ENCODE data around the gene C19orf33.

Gene C19orf33

GRCh38 chr19:38280030-38280921 lies 23.8 kb upstream of the C19orf33 start:
- Histone ChIP-seq H3K27me3 (ENCODE audit: insufficient read depth, poor library complexity, severe bottlenecking) (peaks cover 10% of the 10 kb centered on the region), H3K4me3 (replicated peaks; ENCODE audit: insufficient read depth, low read length) (no peak overlapping the region), H3K27ac (replicated peaks) (no peak overlapping the region)
- no peak for DNase-seq (ENCODE audit: low read depth in 1 of 2, low spot score in 1 of 2)
- TF ChIP-seq CTCF (IDR thresholded peaks at IDR 0.05; ENCODE audit: insufficient read depth, low read length): no peak
- no peak for TF ChIP-seq POLR2AphosphoS5 (IDR thresholded peaks at IDR 0.05; ENCODE audit: low read depth)
- no peak for TF ChIP-seq SPI1 (IDR thresholded peaks at IDR 0.05; ENCODE audit: borderline replicate concordance, low read depth)
- no peak for TF ChIP-seq GABPA (IDR thresholded peaks at IDR 0.05; ENCODE audit: low read depth)
- no peak for TF ChIP-seq REST (IDR thresholded peaks at IDR 0.05; ENCODE audit: insufficient replicate concordance, low read depth)

- TF ChIP-seq SPI1 (IDR thresholded peaks at IDR 0.05; ENCODE audit: borderline replicate concordance, low read depth) (no peak), GABPA (IDR thresholded peaks at IDR 0.05; ENCODE audit: low read depth) (no peak), REST (IDR thresholded peaks at IDR 0.05; ENCODE audit: insufficient replicate concordance, low read depth) (no peak), CTCF (IDR thresholded peaks at IDR 0.05; ENCODE audit: insufficient read depth, low read length) (no peak), POLR2AphosphoS5 (IDR thresholded peaks at IDR 0.05; ENCODE audit: low read depth) (no peak)
- DNase-seq (ENCODE audit: low read depth in 1 of 2, low spot score in 1 of 2): no peak
- Histone ChIP-seq H3K4me3 (replicated peaks; ENCODE audit: insufficient read depth, low read length) (no peak overlapping the region), H3K27me3 (ENCODE audit: insufficient read depth, poor library complexity, severe bottlenecking) (peaks cover 16% of the 10 kb centered on the region), H3K27ac (replicated peaks) (no peak overlapping the region)
Observed at GRCh38 chr19:38281811-38282566, 22.1 kb upstream of the C19orf33 start.

- Histone ChIP-seq H3K27me3 (ENCODE audit: insufficient read depth, poor library complexity, severe bottlenecking) (peaks cover 16% of the 10 kb centered on the region), H3K4me3 (replicated peaks; ENCODE audit: insufficient read depth, low read length) (no peak overlapping the region), H3K27ac (replicated peaks) (no peak overlapping the region)
- DNase-seq (ENCODE audit: low read depth in 1 of 2, low spot score in 1 of 2): no peak
- TF ChIP-seq CTCF (IDR thresholded peaks at IDR 0.05; ENCODE audit: insufficient read depth, low read length) (no peak), SPI1 (IDR thresholded peaks at IDR 0.05; ENCODE audit: borderline replicate concordance, low read depth) (no peak), REST (IDR thresholded peaks at IDR 0.05; ENCODE audit: insufficient replicate concordance, low read depth) (no peak), GABPA (IDR thresholded peaks at IDR 0.05; ENCODE audit: low read depth) (no peak), POLR2AphosphoS5 (IDR thresholded peaks at IDR 0.05; ENCODE audit: low read depth) (no peak)
Observed at GRCh38 chr19:38283271-38283670, 20.8 kb upstream of the C19orf33 start.
